HG03469 (cell line): ENCODE measurements around the gene DDN.

ENCODE experiments used
- ATAC-seq: cut with Tn5 transposase; IDR thresholded peaks from one replicate; pipeline ENCODE4 v1.9.1; 2021; ENCODE audit warnings: mild to moderate bottlenecking, moderate library complexity, moderate number of reproducible peaks; ENCODE audit not compliant: unreplicated experiment

Gene DDN

DNA sequence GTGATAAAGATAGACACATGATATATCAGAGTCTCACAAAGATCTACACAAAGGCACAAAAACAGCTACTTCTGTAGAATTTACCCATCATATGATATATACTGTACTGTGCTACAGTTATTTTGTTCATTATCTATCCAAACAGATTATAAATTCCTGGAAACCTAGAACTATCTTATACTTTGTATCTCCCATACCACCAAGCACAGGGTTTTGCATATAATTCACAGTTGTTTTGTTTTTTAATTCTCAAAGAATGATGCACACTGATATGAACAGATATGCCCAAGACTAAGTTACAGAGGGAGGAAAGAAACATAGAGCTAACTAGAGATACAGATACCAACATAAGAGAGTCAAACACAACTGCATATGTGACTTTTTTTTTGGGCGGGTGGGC, 16.0 kb upstream of the DDN start:
- ATAC-seq = no peak

DNA sequence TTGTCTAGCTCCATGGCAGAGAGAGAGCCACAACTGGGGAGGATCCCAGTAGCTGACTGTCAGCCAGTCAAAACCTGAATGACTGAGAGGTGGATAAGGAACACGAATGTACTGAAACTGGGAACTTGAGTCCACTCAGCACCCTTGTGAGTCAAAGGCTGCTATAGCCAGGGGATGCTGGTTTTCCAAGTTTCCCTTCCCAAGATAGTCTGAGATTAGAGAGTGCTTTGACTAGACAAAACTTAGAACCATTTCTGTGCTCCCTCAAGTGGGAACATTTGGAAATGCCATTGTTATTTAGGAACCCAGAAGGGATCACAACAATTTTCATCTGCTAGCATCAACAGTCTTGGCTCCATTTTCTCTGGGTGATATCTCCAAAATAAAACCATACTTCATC, 15.4 kb upstream of the DDN start:
- no peak for ATAC-seq

DNA sequence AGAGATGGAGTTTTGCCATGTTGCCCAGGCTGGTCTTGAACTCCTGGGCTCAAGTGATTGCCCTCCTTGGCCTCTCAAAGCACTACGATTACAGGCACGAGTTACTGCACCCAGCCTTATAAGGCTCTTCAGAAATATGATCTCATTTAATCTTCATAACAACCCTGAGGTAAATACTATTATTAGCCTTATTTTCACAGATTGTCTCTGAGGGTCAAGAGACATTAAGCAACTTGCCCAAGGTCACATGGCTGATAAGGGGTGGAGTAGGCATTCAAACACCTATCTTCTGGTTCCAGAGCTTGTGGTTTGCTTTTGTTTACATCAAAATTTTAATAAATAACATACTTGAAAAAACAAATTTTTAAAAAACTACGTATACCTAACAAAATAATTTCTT, 14.3 kb upstream of the DDN start:
- ATAC-seq = no peak

DNA sequence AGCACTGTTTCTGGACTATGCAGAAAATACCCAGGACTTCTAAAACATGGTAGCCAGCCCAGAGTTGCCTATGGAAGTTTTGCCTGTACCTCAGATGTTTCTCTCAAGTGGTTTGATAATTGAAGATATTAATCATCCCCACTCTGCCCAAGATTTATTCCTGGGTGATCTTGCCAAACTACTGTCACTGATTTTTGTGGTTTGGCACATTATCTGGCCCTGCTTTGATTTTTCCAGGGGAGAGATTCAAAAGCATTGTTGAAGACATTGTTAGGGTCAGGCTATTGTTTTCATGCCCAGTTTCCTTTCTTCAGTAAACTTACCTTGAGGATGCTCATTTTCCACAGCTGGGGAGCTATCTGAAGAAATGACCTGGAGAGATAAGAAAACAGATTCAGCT, 13.6 kb upstream of the DDN start:
- ATAC-seq = no peak

DNA sequence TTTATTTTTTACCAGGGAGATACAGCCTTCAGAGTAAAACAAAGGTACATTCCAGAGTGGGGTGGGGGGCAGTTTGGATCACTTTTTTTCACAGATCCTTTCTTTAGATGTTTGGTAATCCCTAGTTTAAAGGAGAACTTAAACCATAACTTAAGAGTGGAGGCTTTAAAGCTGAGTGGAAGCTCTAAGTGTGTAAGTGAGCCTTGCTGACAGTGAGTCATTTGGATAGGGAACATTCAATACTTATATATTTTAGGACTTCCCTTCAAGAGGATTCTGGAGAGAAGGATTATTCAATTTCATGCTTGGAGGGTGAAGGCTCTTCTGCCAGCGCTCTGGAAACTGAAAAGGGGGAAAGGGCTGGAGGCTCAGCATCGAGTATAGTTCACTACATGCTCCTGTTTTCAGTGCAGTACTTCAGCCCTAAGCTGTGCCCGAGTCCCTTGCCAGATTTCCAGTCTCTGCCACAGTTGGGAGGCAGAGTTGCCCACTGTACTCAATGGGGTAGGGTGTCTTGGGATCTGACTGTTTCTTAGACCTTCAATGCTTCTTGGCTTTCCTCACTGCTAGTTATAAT, 11.0 kb upstream of the DDN start:
- ATAC-seq = no peak

DNA sequence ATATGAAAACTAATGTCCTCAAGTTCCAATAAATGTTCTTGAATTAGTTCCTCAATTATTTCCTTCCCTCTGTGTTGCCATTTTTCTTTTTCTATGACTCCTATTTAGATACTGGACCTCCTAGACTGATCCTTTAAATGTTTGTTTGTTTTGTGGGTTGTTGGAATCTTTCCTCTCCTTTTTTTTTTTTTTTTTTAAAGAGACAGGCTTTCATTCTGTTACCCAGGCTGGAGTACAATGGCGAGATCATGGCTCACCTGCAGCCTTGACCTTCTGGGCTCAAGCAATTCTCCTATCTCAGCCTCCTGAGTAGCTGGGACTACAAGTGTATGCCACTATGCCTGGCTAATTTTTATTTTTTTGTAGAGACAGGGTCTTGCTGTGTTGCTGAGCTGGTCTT, 9.8 kb upstream of the DDN start:
- ATAC-seq = no peak

DNA sequence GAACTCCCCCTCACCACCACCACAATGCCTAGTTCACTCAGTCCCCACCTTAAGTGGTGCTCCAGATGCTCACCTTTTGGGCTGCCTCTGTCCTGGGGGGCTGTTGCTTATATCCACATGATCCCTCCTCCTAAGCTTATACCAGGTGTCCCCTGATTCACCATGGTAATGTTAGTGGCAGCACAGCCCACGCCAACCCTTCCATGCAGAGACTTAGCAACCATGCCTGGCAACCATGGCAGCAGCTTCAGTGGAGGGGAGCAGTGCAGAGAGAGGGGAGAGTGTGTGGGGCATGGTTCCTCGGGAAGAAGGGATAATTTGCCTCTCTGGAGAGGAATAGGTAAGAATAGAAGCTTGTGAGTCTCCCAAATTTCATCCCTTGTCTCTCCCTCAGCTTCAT, 1.2 kb upstream of the DDN start:
- ATAC-seq = no peak

DNA sequence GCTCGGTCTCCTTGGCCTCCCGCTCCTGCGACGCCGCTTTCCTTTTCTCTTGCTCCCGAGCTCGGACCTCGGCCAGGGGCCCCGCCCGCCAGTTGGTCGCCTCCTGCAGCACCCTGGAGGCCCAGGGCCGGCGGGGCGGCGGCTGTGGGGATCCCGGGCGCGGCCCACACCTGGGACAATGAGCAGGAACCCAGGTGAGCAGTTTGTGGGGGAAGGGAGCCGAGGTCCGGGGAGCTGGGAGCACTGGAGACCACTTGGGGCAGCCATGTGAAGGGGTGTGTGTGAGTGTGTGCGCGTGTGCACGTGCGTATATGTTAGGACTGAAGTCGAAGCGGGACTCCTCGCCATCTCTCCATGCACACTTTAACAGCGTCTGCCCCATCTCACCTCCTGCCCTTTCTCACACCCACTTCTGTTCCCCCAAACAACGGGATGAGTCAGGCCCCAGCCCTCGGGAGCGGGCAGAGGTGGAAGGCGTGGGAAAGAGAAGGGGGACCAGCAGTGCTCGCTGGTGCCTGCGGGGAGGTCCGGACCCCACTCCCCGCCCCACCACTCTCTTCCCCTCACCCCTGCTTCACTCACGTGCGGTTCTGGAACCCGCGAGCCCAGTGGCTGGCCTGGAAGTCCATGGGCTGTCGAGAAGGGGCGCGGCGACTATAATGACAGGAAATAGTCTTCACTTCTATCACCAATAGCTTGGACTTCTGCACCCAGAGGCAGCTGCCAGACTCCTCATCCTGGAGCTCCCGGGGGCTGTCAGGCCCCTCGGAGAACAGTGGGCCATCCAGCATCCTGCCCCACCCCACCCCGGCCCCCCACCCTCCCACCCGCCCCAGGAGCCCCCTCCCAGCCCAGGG, 450 bp downstream of the DDN start:
- no peak for ATAC-seq

DNA sequence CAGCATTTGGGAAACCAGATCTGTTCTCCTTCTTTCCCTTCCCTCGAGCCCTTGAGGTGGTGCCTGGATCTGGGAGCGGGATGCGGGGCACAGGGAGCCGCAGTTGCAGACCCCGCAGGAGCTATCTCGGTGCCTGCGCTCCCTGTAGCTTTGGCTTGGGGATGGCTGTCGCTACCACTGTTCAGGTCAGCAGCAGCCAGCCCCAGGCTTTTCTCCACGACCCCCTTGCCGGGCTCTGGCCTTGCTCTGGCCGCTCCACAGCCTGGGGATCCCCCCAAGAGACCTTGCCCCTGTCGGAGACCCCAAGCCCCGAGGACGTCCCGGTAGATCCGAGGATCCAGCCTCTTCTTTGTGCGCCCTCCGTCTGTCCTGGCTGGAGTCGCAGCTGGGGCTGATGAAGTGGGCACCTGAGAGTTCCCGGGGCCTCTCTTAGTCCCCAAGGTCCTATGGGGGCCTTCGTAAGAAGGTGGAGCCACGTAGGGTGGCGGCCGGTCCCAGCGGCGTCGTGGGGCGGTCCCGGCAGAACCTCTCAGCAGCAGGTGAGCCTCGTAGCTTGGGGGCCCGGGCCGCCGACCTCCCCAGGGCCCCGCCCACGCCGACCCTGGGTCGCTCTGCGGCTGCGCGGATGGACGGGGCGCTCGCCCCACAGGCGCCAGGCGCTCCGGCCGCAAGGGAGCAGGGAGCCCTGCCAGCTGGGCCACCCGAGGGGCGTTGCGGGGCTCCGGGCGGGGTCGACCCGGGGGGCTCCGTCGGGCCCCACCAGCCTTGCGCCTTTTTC, 1.3 kb downstream of the DDN start:
- no peak for ATAC-seq

DNA sequence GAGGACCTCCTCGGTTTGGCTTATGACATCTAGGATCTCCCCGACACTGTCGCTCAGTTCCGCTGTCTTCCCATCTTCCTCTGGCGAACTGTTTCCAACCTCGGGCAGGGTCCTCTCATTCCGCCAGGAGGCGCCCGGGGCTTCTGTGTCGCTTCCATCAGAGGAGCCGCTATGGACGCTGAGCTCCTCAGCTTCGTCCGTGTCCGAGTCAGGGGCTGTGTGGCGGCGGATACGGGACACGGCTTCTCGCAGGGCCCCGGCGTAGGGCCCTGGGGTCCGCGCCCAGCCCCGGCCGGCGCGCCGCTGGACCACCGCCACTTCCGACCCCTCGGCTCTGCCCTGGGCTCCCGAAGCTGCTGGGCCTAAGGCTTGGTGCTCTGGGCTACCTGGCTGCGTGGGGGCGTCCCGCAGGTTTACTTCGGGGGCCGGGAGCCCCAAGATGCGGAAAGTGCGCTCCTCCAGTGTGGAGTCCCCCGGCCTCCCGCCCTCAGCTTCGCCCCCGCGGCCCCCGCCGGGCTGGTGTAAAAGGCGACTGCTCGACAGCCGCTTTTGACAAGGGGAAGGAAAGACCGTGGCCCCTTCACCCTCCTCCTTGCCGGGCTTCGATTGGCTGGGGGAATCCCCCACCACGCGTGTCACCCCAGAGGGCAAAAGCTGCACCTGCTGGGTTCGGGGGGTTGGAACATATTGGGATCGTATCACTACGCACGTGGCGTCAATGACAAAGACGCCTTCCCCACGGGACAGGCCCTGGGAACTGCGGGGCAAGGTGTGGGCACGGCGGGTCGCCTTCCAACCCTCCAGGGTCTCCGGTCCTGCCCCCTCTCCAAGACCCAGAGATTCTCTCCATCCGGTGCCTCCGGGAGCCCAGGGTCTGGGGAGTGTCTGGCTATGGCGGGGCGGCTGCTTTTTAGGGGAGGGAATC, 2.1 kb downstream of the DDN start:
- ATAC-seq = no peak

DNA sequence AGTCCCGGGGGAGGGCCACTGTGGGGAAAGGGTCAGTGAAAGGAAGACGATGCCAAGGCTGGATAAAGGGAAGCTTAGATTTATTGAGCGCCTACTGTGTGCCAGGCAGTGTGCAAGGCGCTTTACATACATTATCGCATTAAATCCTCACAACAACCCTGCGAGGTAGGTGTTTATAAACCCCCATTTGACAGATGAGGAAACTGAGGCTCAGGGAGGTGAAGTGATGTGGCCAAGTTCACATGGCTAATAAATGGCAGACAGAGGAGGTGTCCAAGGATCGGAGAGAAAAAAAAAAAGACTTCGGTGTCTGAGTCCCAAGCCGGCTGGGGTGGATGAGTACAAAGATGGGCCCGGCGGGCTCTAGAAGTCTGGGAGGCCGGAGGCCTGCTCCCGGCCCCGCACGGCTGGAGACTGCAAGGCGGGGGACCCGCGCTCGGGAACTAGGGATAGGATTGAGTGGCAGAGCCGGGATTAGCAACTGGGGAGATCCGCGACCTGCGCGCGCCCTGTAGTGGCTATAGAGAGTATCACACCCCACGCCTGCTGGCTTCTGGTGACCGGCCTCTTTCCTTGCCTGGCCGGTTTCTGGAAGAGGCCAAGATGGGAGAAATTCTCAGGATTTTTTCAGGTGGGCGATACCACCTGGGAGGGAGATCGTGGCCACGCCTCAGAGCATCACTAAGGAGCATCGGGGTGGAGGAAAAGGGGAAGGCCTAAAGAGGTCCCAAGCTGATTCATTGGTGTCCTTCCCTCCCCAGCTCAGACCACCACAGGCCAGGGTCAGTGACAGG, 3.9 kb downstream of the DDN start:
- no peak for ATAC-seq

DNA sequence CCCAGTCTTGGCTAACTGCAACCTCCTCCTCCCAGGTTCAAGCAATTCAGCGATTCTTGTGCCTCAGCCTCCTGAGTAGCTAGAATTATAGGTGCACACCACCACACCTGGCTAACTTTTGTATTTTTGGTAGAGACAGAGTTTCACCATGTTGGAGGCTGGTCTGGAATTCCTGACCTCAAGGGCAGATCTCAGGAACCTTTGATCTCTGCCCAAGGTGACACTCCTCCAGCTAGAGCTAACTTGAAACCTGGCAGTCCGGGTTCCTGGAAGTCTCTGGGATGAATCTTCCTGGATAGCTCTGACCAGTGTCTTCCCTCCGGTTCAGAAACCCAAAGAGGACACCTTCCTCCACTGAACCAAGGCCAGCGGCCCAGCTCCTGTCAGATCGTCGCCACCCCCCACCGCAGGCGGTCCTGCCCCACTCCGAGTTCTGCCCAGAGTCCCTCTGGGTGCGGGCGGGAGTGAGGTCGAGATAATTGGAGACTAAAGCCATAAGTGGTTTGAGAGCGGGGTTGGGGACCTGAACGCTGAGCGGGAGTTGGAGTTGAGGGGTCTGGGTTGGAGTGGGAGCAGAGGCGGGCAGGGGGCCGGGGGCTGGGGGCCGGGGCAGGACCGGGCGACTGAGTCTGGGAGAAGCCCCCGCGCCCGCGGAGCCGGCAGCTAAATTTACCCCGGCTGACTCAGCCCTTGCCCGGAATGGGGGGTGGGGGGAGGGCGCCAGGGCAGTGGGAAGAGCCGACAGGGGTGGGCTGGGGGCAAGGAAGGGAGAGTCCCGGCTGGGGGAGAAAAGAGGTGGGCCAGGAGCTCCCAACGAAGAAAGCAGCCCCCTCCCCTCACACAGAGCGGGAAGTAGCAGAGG, 4.7 kb downstream of the DDN start:
- no peak for ATAC-seq

DNA sequence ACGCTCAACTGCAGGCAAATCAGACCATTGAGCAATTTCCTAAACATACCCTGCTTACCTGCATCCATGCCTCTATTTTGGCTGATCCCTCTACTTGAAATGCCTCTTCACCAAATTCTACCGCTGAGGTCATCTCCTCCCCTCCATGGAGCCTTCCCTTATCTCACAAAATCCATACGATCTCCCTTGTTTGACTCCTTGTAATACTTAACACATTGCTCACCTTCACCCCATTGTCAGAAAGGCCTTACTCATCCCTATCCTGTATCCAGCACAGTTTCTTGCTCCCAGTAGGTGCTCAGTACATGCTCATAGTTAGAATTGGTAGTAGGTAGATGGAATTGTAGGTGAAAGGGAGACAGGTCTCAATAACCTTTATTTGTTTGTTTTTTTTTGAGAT, 5.4 kb downstream of the DDN start:
- no peak for ATAC-seq

DNA sequence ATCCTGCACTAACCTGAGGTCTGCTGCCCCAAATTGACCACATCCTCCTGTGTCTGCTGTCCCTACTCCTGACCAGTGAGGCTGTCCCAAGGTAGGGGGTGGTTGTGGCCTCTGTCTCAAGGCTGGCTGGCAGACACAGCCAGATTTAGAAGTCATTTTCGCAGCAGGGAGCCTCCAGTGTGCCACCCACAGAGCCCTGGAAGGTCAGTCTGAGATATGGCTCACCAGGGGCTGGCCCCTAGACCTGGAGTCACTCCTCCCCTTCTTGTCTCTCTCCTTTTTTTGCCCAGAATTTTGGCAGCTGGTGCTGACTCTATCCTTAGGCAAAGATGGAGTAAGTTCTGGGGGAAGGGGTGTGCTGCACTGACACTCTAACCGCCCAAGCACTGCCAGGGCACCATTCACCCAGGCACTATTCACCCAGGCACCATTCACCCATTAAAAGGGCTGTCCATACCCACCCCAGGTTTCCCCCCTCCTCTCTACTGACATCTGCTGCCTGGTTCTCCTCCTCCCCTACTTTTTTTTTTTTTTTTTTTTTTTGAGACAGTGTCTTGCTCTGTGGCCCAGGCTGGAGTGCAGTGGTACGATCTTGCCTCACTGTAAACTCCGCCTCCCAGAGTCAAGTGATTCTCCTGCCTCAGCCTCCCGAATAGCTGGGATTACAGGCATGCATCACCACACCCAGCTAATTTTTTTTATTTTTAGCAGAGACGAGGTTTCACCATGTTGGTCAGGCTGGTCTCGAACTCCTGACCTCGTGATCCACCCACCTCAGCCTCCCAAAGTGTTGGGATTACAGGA, 7.7 kb downstream of the DDN start:
- ATAC-seq = no peak

DNA sequence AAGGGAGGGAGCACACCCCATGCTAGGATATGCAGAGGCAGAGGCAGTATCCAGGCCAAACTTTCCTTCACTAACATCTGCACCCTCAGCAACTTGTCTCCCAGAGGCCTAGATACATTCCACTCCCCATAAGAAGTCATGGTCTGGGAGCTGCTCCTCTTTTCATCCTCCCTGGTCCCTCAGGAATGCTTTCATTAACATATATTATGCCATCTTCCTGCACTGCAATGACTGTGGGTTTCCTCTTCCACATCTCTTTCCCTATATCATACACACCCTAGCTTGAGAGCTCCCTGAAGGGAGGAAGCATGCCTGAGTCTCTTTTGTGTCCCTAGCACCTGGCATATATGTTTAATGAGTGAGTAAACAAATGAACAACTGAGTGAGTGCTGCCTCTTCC, 8.6 kb downstream of the DDN start:
- no peak for ATAC-seq

DNA sequence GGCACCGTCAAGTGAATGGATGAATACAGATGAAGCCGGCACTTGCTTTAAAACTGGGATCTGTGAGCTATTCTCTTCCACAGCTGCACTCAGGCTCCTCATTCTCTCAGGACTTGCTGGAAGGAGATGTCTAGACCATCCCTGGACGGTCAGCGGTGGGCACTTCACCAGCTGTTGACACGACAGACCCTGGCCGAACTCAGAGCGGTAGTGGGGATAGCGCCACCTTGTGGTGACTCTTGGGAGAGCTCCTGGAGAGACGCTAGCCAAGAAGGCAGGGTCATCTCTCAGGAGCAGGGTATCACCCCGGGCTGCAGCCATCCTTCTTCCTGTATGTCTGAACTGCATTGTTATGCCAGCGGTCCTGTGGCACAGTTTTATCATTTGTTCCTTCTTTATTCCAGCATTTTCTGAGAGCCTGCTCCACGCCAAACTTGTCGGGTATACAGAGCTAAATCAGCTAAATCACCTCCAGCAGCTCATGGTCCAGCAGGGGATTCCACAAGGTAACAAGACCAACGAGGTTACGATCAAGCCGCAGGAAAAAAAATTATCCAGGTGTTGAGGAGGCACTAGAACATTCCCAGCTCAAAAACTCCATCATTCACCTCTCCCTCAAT, 11.0 kb downstream of the DDN start:
- no peak for ATAC-seq

DNA sequence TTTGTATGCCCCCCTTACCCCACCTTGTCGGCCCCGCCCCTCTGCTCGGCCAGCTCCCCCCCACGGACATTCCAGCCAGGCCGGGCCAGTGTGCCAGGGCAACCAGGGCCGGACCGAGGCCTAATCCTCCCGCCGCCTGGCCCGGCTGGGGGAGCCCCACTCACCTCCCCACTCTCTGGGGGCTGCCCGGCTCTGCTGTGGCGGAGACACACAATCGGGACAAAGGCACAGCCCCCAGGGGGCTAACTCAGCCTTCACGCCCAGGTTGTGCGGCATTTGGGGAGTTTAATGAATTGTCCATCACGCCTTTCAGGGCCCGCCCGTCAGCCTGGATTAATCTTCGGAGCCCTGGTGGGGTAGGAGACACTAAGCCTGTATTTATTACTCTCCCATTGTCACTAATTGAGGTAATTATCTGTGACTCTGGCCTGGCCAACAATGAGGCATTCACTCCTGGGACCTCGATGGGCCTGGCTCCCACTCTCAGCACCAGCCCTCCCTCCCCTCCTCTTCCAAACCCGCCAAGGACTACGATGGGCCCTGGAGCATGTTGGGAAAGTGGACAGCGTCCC, 12.4 kb downstream of the DDN start:
- no peak for ATAC-seq

DNA sequence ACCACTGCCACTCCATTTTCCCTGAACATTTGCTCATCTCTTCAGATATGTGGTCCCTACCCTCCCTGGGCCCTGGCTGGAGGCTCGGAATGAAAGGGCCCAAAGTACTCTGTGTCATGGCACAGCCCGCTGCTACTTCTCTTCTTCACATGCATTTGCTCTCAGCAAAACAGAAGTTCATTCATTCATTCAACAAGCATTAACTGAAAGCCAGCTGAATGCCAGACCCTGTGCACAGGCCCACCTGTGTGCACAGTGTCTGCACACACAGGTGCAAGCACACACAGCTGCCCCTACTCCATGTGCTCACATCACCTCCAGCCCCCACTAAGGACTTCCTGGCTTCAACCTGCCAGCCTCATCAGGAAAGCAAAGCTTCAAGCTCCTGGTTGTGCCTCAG, 13.3 kb downstream of the DDN start:
- no peak for ATAC-seq
